Colonic mucosa (tissue), 4 donors: Measurements from ENCODE around the gene CRYBG1. TPM values are rescaled to one million over a fixed set of nuclear protein-coding genes. Genes with fewer than 3 reads are reported as not detected.

Source experiments
- DNase-seq: peaks from one replicate; pipeline ENCODE4 v3.0.0-alpha.2; 2020
- H3K27ac ChIP-seq: fragments of 200-600 bp; one replicate; pipeline ENCODE4 v1.8.0; 2021
- H3K27me3 ChIP-seq: fragments of 200-600 bp; one replicate; pipeline ENCODE4 v1.8.0; 2021
- H3K36me3 ChIP-seq: fragments of 200-600 bp; one replicate; pipeline ENCODE4 v1.8.0; 2021
- H3K4me1 ChIP-seq: fragments of 200-600 bp; one replicate; pipeline ENCODE4 v1.8.0; 2021; ENCODE audit warnings: mild to moderate bottlenecking
- H3K4me3 ChIP-seq: fragments of 200-600 bp; one replicate; pipeline ENCODE4 v1.8.0; 2021
- H3K9ac ChIP-seq, 2 donors: one replicate each; pipeline ENCODE4 v1.7.0; 2013; ENCODE audit warnings: control low read depth in 2 of 2, low read depth in 2 of 2, low read length in 2 of 2
- H3K9me3 ChIP-seq: fragments of 200-600 bp; one replicate; pipeline ENCODE4 v1.8.0; 2021
- CTCF ChIP-seq: fragments of 200-600 bp; IDR thresholded peaks from one replicate; pipeline ENCODE4 v1.8.0; 2022; ENCODE audit warnings: antibody characterized with exemption, mild to moderate bottlenecking
- intact Hi-C: fragments of 100-400 bp; cut with DNase I; formaldehyde crosslinking; loops from one replicate; pipeline ENCODE4 v1.14.1; 2022
- total RNA-seq, 2 donors: library from RNA; stranded (reverse); fragmentation: NEBNext Ultra II Directional in 1 of 2; extraction: Animal tissue kit (Norgen Biotek cat#: 25700) in 1 of 2; gene quantifications; one replicate each; pipeline ENCODE4 v1.2.1, GENCODE V29; 2021
- donor health status: healthy.
- donor health status: DM: no; HTN: no; CAD: no.
- donor health status: DM: no; HTN: no; CAD: no.

The CRYBG1 gene
- total RNA-seq, 2 donors from 2014 or later, result 80.5 to 102 TPM

GRCh38 chr6:106426250-106426970 is 65.9 kb downstream of the CRYBG1 start:
- no peak for TF ChIP-seq CTCF
- H3K4me1 ChIP-seq, result no peaks in the 10 kb centered on the region
- no peak overlapping the region for H3K4me3 ChIP-seq
- H3K9me3 ChIP-seq, result no peaks in the 10 kb centered on the region
- no peak overlapping the region for H3K9ac ChIP-seq
- no peak for DNase-seq
- intact Hi-C loops, result no loop called here
- no peaks in the 10 kb centered on the region for H3K36me3 ChIP-seq
- no peaks in the 10 kb centered on the region for H3K27me3 ChIP-seq
- no peak overlapping the region for H3K27ac ChIP-seq

DNA sequence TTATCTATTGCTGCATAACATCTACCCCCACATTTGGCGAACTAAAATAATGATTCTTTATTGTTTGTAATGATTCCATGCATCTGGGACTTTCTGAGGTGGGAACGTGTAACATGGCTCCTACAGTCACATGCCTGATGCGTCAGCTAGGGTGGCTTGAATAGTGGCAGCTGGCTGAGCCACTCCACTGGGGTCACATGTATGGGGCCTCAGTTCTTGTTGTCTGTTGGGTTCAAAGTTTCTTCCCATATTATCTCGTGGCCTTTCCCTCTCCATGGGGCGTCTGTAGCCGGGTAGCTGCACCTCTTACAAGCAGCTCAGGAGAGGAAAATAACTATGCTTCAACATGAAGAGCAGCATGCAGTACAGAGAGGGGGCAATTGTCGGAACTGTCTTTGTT is 69.9 kb downstream of the CRYBG1 start:
- no peaks in the 10 kb centered on the region for H3K4me1 ChIP-seq
- no peak overlapping the region for H3K9ac ChIP-seq
- H3K27me3 ChIP-seq, result no peaks in the 10 kb centered on the region
- DNase-seq, result no peak
- TF ChIP-seq CTCF, result no peak
- no peaks in the 10 kb centered on the region for H3K36me3 ChIP-seq
- H3K4me3 ChIP-seq, result no peak overlapping the region
- H3K9me3 ChIP-seq, result no peaks in the 10 kb centered on the region
- H3K27ac ChIP-seq, result no peak overlapping the region
- intact Hi-C loops, result no loop called here

GRCh38 chr6:106431405-106431804 is 70.9 kb downstream of the CRYBG1 start:
- no peaks in the 10 kb centered on the region for H3K9me3 ChIP-seq
- intact Hi-C loops, result no loop called here
- no peak for DNase-seq
- no peak overlapping the region for H3K27ac ChIP-seq
- H3K4me1 ChIP-seq, result no peaks in the 10 kb centered on the region
- H3K4me3 ChIP-seq, result no peak overlapping the region
- TF ChIP-seq CTCF, result no peak
- H3K27me3 ChIP-seq, result no peaks in the 10 kb centered on the region
- no peak overlapping the region for H3K9ac ChIP-seq
- H3K36me3 ChIP-seq, result no peaks in the 10 kb centered on the region

DNA sequence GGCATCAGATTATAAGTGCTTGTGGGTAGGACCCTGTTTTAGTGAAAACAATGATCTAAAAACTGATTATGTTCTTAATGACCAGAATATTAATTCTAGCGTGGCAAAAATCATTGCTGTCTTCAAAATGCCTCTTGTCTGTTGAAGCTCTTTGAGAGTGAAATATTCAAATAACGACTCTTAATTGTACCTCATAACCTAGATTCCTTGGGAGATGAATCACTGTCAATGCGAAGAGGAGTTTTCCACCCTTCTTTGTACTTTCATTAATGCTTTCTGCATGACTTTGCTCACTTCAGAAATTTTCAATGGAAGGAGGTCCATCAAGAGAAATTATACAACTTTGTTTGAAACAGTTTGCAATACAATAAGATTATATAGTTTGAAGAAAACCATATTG is 71.5 kb downstream of the CRYBG1 start:
- H3K4me3 ChIP-seq, result no peak overlapping the region
- no peaks in the 10 kb centered on the region for H3K27me3 ChIP-seq
- no peaks in the 10 kb centered on the region for H3K36me3 ChIP-seq
- H3K4me1 ChIP-seq, result no peaks in the 10 kb centered on the region
- DNase-seq, result no peak
- no peaks in the 10 kb centered on the region for H3K9me3 ChIP-seq
- intact Hi-C loops, result no loop called here
- no peak for TF ChIP-seq CTCF
- H3K9ac ChIP-seq, result no peak overlapping the region
- no peak overlapping the region for H3K27ac ChIP-seq

- Histone ChIP-seq H3K27me3 (no peaks in the 10 kb centered on the region), H3K27ac (no peak overlapping the region), H3K4me3 (no peak overlapping the region), H3K9me3 (no peaks in the 10 kb centered on the region), H3K9ac (no peak overlapping the region), H3K4me1 (no peaks in the 10 kb centered on the region), H3K36me3 (no peaks in the 10 kb centered on the region)
- DNase-seq, result no peak
- TF ChIP-seq CTCF, result no peak
- intact Hi-C loops, result no loop called here
Observed at GRCh38 chr6:106434530-106434929, 74.0 kb downstream of the CRYBG1 start.
